GM15510 (cell line): Measurements from ENCODE around the gene EPO.
A peak's percentile ranks its signal among the peaks of the same experiment; 100 is the strongest.

Experiments used
- POLR2A ChIP-seq: IDR thresholded peaks from 3 replicates; pipeline ENCODE4 v1.6.1; 2011; ENCODE audit warnings: borderline replicate concordance; ENCODE audit not compliant: insufficient read length; ENCODE audit errors: extremely low read depth

The EPO gene

GRCh38 chr7:100689230-100690135 is 30.8 kb upstream of the EPO start:
- TF ChIP-seq POLR2A: no peak

GRCh38 chr7:100691676-100692577 is 28.3 kb upstream of the EPO start:
- no peak for TF ChIP-seq POLR2A

- no peak for TF ChIP-seq POLR2A
These were observed 27.7 kb upstream of the EPO start for GRCh38 chr7:100692578-100692961.

GRCh38 chr7:100693312-100694097 is 26.8 kb upstream of the EPO start:
- TF ChIP-seq POLR2A: no peak

- TF ChIP-seq POLR2A: no peak
These were observed 26.0 kb upstream of the EPO start, which contains the start of gene GIGYF1 for GRCh38 chr7:100694098-100694745. GIGYF1 (minus strand) TSS chr7:100694250; CDS start chr7:100688238, 6,012 bp downstream.

- no peak for TF ChIP-seq POLR2A
These were observed 24.1 kb upstream of the EPO start for GRCh38 chr7:100696123-100696521.

- no peak for TF ChIP-seq POLR2A
These were observed 21.2 kb upstream of the EPO start for GRCh38 chr7:100699018-100699417.

GRCh38 chr7:100705320-100705752 is 14.9 kb upstream of the EPO start:
- no peak for TF ChIP-seq POLR2A

- peak; percentile 91 for TF ChIP-seq POLR2A
These were observed 14.3 kb upstream of the EPO start, which contains the start of gene POP7 for GRCh38 chr7:100705753-100706671. POP7 (plus strand) TSS chr7:100706121; CDS start chr7:100706831, 710 bp downstream.

- no peak for TF ChIP-seq POLR2A
These were observed 13.5 kb upstream of the EPO start for GRCh38 chr7:100706672-100707311.

- no peak for TF ChIP-seq POLR2A
These were observed 11.9 kb upstream of the EPO start for GRCh38 chr7:100708395-100708794.

- TF ChIP-seq POLR2A: no peak
These were observed 9.8 kb upstream of the EPO start for GRCh38 chr7:100710452-100710851.
